ENCODE measurements around the gene CUL4B.
A peak's percentile ranks its signal among the peaks of the same experiment; 100 is the strongest.
"Not testable (repeated sequence)": the region's sequence is repeated elsewhere in the genome, so short reads cannot be mapped to it uniquely, and the experiment has no call there.

The CUL4B gene

GRCh38 chrX:120504569-120504968, 56.2 kb downstream of the CUL4B start:
- Histone ChIP-seq H3K4me3 (ENCODE audit: low read length) (no peak overlapping the region), H3K9me3 (ENCODE audit: low read length) (no peaks in the 10 kb centered on the region), H3K36me3 (ENCODE audit: insufficient read depth, low read length) (no peaks in the 10 kb centered on the region), H3K27me3 (ENCODE audit: insufficient read depth, low read length) (no peaks in the 10 kb centered on the region), H3K4me1 (ENCODE audit: insufficient read depth, low read length) (no peaks in the 10 kb centered on the region), H2AFZ (ENCODE audit: low read depth, low read length) (no peak overlapping the region)

DNA sequence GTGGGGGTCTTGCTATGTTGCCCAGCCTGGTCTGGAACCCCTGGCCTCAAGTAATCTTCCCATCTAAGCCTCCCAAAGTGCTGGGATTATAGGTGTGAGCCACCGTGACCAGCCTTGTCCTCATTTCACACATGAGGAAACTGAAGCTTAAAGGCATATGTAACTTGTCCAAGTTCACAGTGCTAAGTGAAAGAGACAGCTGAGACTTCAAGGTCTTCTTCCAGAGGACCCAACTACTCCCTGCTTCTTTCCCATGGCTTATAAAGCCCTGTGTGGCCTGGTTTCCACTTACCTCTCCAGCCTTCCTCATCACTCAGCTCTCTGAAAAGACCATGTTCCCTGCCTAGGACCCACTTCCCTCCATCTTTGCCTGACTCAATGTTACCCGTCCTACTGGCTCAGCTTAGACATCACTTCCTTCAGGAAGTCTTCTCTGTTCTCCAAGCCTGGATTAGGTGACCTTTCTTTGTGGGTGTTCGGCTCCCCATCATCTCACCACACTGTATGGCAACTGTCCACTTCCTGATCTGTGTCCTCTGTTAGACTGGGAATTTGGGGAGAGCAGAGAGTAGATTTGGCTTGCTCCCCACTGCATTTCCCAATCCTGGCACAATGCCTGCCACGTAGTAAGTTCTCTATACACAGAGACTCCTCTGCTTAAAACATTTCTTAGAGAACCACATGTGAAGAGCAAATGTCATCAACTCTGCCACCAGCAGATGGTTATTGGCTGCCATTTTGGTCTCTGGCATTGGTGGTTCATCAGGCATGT, 61.3 kb downstream of the CUL4B start:
- Histone ChIP-seq H3K9me3 (ENCODE audit: low read length) (no peaks in the 10 kb centered on the region), H3K36me3 (ENCODE audit: insufficient read depth, low read length) (no peaks in the 10 kb centered on the region), H3K4me3 (ENCODE audit: low read length) (no peak overlapping the region), H2AFZ (ENCODE audit: low read depth, low read length) (no peak overlapping the region), H3K4me1 (ENCODE audit: insufficient read depth, low read length) (no peaks in the 10 kb centered on the region), H3K27me3 (ENCODE audit: insufficient read depth, low read length) (no peaks in the 10 kb centered on the region)

- H3K27me3 ChIP-seq (ENCODE audit: insufficient read depth, low read length); H3K4me3 ChIP-seq (ENCODE audit: low read length): not testable (repeated sequence)
These were observed 70.6 kb downstream of the CUL4B start for GRCh38 chrX:120490119-120490518.

DNA sequence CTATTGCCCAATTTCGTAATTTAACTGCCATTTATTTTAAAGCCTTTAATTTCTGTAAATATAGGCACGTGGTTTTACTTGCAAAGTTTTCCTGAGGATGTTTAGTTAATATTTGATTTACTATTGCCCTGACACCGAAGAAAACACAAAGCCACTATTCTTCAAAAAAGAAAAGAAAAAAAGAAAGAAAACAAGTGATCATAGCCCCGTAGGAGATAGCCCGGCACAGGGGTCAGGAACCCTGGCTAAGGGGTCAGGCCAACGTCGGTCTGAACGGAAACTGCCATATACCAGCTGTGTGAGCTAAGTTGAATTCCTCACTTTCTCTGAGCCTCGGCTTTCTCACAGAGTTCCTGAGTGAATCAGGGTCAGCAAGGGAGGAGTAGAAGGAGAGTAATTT, 74.0 kb downstream of the CUL4B start:
- Histone ChIP-seq H3K27me3 (ENCODE audit: insufficient read depth, low read length) (no peaks in the 10 kb centered on the region), H3K9me3 (ENCODE audit: low read length) (no peaks in the 10 kb centered on the region), H3K36me3 (ENCODE audit: insufficient read depth, low read length) (no peaks in the 10 kb centered on the region), H2AFZ (ENCODE audit: low read depth, low read length) (no peak overlapping the region), H3K4me1 (ENCODE audit: insufficient read depth, low read length) (peaks cover 2% of the 10 kb centered on the region), H3K4me3 (ENCODE audit: low read length) (no peak overlapping the region)

More at GRCh38 chrX:120490119-120490518, 70.6 kb downstream of the CUL4B start:
- not testable (repeated sequence) for H3K9me3 ChIP-seq (ENCODE audit: low read length); H3K36me3 ChIP-seq (ENCODE audit: insufficient read depth, low read length); H2AFZ ChIP-seq (ENCODE audit: low read depth, low read length); H3K4me1 ChIP-seq (ENCODE audit: insufficient read depth, low read length)

DNA sequence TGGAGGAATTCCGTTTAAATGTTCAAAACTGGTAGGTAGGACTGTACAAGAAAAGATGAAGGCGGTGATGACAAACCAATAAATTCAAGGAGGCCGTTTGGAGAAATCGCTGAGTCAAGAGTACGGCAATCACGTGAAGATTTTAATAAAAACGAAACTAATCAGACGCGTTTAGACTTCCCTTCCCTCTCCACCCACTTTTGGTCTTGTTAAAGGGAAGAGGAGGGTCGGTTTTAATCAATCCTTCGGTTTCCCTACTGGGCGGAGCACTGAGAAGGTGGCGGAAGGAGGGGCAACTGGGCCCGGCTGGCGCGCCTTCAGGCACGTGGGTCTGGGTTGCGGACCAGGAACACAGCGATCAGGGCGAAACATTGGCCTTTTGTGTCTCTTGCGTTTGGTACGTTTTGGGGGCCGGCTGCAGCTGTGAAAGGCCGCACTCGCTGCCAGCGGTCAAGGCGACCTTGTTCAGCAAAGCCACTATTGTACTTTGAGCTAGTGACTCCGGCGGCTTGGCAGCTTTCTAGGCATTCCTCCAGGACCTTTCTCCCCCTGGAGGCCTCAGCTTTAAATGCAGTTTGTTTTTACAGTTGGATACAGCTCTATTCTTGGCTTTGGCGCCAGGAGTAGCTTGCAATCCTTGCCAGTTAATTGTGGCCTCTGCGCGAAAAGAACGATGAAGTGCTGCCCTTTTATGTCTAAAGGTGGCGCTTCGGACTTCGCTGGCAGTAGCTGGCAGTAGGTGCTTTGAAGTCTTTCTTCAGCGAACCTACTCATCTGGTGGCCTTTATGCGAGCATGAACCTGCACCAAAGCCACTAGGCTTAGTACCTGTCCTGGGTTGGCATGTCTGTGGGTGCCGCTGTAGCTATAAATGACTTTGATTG, 74.9 kb downstream of the CUL4B start:
- Histone ChIP-seq H3K27me3 (ENCODE audit: insufficient read depth, low read length) (no peaks in the 10 kb centered on the region), H3K9me3 (ENCODE audit: low read length) (no peaks in the 10 kb centered on the region), H3K4me3 (ENCODE audit: low read length) (peak overlapping the region; percentile 52), H2AFZ (ENCODE audit: low read depth, low read length) (peak overlapping the region; percentile 72), H3K4me1 (ENCODE audit: insufficient read depth, low read length) (peaks cover 2% of the 10 kb centered on the region), H3K36me3 (ENCODE audit: insufficient read depth, low read length) (no peaks in the 10 kb centered on the region)

DNA sequence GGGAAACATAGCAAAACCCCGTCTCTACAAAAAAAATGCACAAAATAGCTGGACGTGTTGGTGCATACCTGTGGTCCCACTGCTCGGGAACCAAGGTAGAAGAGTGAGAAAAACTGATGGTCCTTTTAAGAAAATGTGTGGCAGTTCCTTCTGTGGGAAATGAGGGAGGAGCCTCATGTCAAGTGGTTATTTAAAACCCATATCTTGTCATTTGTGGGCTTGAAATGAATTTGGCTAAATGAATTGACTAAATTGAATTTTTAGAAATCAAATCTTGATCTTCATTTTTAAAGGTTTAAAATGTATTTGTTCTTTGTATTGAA, 75.5 kb downstream of the CUL4B start:
- Histone ChIP-seq H3K4me1 (ENCODE audit: insufficient read depth, low read length) (peaks cover 2% of the 10 kb centered on the region), H3K27me3 (ENCODE audit: insufficient read depth, low read length) (no peaks in the 10 kb centered on the region), H3K9me3 (ENCODE audit: low read length) (no peaks in the 10 kb centered on the region), H3K36me3 (ENCODE audit: insufficient read depth, low read length) (no peaks in the 10 kb centered on the region), H2AFZ (ENCODE audit: low read depth, low read length) (peak overlapping the region; percentile 72), H3K4me3 (ENCODE audit: low read length) (peak overlapping the region; percentile 52)

- H3K27me3 ChIP-seq (ENCODE audit: insufficient read depth, low read length): no peaks in the 10 kb centered on the region
- H3K36me3 ChIP-seq (ENCODE audit: insufficient read depth, low read length): no peaks in the 10 kb centered on the region
- H3K9me3 ChIP-seq (ENCODE audit: low read length): no peaks in the 10 kb centered on the region
- H2AFZ ChIP-seq (ENCODE audit: low read depth, low read length): no peak overlapping the region
- H3K4me1 ChIP-seq (ENCODE audit: insufficient read depth, low read length): no peaks in the 10 kb centered on the region
- H3K4me3 ChIP-seq (ENCODE audit: low read length): no peak overlapping the region
These were observed 83.3 kb downstream of the CUL4B start for GRCh38 chrX:120477453-120477852.

DNA sequence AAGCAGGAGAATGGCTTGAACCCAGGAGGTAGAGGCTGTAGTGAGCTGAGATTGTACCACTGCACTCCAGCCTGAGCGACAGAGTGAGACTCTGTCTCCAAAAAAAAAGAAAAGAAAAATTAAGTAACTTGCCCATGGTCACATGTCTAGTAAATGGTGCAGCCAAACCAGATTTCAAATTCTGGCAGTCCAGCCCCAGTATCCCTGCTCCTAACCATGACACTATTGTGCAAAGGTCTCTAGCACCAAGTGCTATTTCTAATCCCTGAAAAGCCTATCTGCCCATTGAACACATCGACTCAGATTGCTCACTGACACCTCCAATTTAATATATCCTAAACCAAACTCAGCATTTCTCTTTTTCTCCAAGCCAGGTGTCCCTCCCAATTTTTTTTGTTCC, 84.0 kb downstream of the CUL4B start:
- Histone ChIP-seq H2AFZ (ENCODE audit: low read depth, low read length) (no peak overlapping the region), H3K4me1 (ENCODE audit: insufficient read depth, low read length) (no peaks in the 10 kb centered on the region), H3K27me3 (ENCODE audit: insufficient read depth, low read length) (no peaks in the 10 kb centered on the region), H3K9me3 (ENCODE audit: low read length) (no peaks in the 10 kb centered on the region), H3K4me3 (ENCODE audit: low read length) (no peak overlapping the region), H3K36me3 (ENCODE audit: insufficient read depth, low read length) (no peaks in the 10 kb centered on the region)

DNA sequence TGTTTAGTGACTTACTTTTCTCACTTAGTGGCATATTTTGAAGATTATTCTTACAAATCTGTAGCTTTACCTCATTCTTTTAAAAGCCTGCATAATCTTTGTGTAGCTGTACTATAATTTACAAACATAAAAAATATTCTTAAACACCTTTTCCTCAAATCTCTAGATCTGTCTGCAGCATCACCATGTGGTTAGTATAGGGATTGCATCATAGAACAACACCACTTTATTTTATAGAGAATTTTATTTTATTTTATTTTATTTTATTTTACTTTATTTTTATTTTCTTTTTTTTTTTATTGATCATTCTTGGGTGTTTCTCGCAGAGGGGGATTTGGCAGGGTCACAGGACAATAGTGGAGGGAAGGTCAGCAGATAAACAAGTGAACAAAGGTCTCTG, 85.3 kb downstream of the CUL4B start:
- H2AFZ ChIP-seq (ENCODE audit: low read depth, low read length); H3K27me3 ChIP-seq (ENCODE audit: insufficient read depth, low read length); H3K9me3 ChIP-seq (ENCODE audit: low read length); H3K4me1 ChIP-seq (ENCODE audit: insufficient read depth, low read length); H3K4me3 ChIP-seq (ENCODE audit: low read length); H3K36me3 ChIP-seq (ENCODE audit: insufficient read depth, low read length): not testable (repeated sequence)
